Calu3 (cell line): Measurements from ENCODE around the gene CRK. TPM values are rescaled to one million over a fixed set of nuclear protein-coding genes. Genes with fewer than 3 reads are reported as not detected.
"Not testable (repeated sequence)": the region's sequence is repeated elsewhere in the genome, so short reads cannot be mapped to it uniquely, and the experiment has no call there.

Experiments
- BruUV-seq: library from RNA; stranded (reverse); fragments of 400-500 nt; replicated peaks from 2 replicates; lab custom pipeline; 2021; lab: Mats Ljungman, UMichigan
- CTCF ChIA-PET: fragments of 300-600 bp; sonication (Branson Sonifier 250); formaldehyde crosslinking; loops from one replicate; lab custom pipeline; 2022; ENCODE audit warnings: antibody characterized with exemption; lab: Charles Lee
- DNase-seq: peaks from one replicate; pipeline ENCODE4 v3.0.0; 2022
- H3K27ac Mint-ChIP-seq: one replicate; pipeline ENCODE4 v1.8.0; 2022; ENCODE audit warnings: mixed read lengths; ENCODE audit not compliant: unreplicated experiment
- H3K27me3 Mint-ChIP-seq: one replicate; pipeline ENCODE4 v1.8.0; 2022; ENCODE audit warnings: mixed read lengths; ENCODE audit not compliant: unreplicated experiment
- H3K36me3 Mint-ChIP-seq: one replicate; pipeline ENCODE4 v1.8.0; 2022; ENCODE audit warnings: mild to moderate bottlenecking, moderate library complexity, mixed read lengths; ENCODE audit not compliant: insufficient read depth, unreplicated experiment
- H3K4me1 Mint-ChIP-seq: one replicate; pipeline ENCODE4 v1.8.0; 2022; ENCODE audit warnings: mild to moderate bottlenecking, low read depth, mixed read lengths; ENCODE audit not compliant: unreplicated experiment
- H3K4me3 Mint-ChIP-seq: one replicate; pipeline ENCODE4 v1.8.0; 2022; ENCODE audit warnings: mild to moderate bottlenecking, low read depth, moderate library complexity, mixed read lengths; ENCODE audit not compliant: unreplicated experiment
- H3K9me3 Mint-ChIP-seq: one replicate; pipeline ENCODE4 v1.8.0; 2022; ENCODE audit warnings: low read depth, mixed read lengths; ENCODE audit not compliant: unreplicated experiment
- intact Hi-C: fragments of 100-400 bp; cut with micrococcal nuclease; formaldehyde crosslinking; loops from one replicate; pipeline ENCODE4 v1.10.0; 2022; ENCODE audit not compliant: unreplicated experiment
- total RNA-seq: library from RNA; stranded (reverse); gene quantifications from 2 replicates; pipeline ENCODE4 v1.2.3, GENCODE V29; 2022
- TF ChIP-seq, protein P1 (sequence below): fragments of 200-600 bp; IDR thresholded peaks from one replicate; pipeline ENCODE4 v1.8.0; 2022; ENCODE audit warnings: antibody characterized with exemption; ENCODE audit not compliant: unreplicated experiment

Gene CRK
- total RNA-seq, 1 experiment from 2014 or later = 38.9 TPM

DNA sequence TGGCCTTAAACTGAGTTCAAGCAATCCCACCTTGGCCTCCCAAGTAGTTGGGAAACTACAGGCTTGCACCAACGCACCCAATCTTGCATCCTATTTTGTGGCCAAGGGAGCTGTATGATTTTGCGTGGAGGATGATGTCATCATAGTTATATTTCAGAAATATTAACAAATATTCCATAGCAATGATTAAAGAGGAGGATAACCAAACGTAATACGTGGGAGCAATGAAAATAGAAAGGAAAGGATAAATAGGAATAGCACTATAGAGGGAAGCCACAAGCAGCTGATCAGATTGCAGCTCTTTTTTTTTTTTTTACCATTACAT, 53.8 kb downstream of the CRK start:
- CTCF ChIA-PET = interaction anchor here (0.5 to 0.7 kb wide), 2 partner anchors 12 to 114 kb away, joined by 3 to 6 read pairs; partner anchors contain the start of gene INPP5K
- no peaks in the 10 kb centered on the region for H3K9me3 Mint-ChIP-seq
- intact Hi-C loops = no loop called here
- TF ChIP-seq, protein P1, sequence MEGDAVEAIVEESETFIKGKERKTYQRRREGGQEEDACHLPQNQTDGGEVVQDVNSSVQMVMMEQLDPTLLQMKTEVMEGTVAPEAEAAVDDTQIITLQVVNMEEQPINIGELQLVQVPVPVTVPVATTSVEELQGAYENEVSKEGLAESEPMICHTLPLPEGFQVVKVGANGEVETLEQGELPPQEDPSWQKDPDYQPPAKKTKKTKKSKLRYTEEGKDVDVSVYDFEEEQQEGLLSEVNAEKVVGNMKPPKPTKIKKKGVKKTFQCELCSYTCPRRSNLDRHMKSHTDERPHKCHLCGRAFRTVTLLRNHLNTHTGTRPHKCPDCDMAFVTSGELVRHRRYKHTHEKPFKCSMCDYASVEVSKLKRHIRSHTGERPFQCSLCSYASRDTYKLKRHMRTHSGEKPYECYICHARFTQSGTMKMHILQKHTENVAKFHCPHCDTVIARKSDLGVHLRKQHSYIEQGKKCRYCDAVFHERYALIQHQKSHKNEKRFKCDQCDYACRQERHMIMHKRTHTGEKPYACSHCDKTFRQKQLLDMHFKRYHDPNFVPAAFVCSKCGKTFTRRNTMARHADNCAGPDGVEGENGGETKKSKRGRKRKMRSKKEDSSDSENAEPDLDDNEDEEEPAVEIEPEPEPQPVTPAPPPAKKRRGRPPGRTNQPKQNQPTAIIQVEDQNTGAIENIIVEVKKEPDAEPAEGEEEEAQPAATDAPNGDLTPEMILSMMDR = no peak
- peaks cover 33% of the 10 kb centered on the region for H3K36me3 Mint-ChIP-seq
- no peak overlapping the region for H3K27ac Mint-ChIP-seq
- no peak overlapping the region for H3K4me3 Mint-ChIP-seq
- DNase-seq = no peak
- no TSS peak for BruUV-seq
- no peaks in the 10 kb centered on the region for H3K27me3 Mint-ChIP-seq
- H3K4me1 Mint-ChIP-seq = peaks cover 8% of the 10 kb centered on the region

GRCh38 chr17:1399679-1400512, 56.1 kb downstream of the CRK start, which contains the start of gene YWHAE:
Gene YWHAE (minus strand): TSS chr17:1400222. CDS start chr17:1400110, 112 bp downstream.
- Mint-ChIP-seq H3K27ac (peak within 1 kb of the TSS; percentile 100), H3K4me1 (peaks cover 12% of the 10 kb centered on the region), H3K4me3 (peak within 1 kb of the TSS; percentile 98), H3K9me3 (no peaks in the 10 kb centered on the region), H3K27me3 (no peaks in the 10 kb centered on the region), H3K36me3 (peaks cover 41% of the 10 kb centered on the region)
- intact Hi-C loops = no loop called here
- BruUV-seq = no TSS peak
- peak; percentile 94 for DNase-seq
- TF ChIP-seq, protein P1 = no peak
- CTCF ChIA-PET = interaction anchor here (0.6 to 0.7 kb wide), 3 partner anchors 34 to 139 kb away, joined by 4 to 5 read pairs (median 4); no protein-coding TSS in a partner anchor

GRCh38 chr17:1398931-1399678, 56.9 kb downstream of the CRK start:
- H3K27me3 Mint-ChIP-seq = no peaks in the 10 kb centered on the region
- intact Hi-C loops = no loop called here
- H3K9me3 Mint-ChIP-seq = no peaks in the 10 kb centered on the region
- H3K27ac Mint-ChIP-seq = peak overlapping the region; percentile 100
- CTCF ChIA-PET = interaction anchor here (0.7 kb wide), 1 partner anchor 34 kb away, joined by 5 read pairs; no protein-coding TSS in a partner anchor
- peak overlapping the region; percentile 98 for H3K4me3 Mint-ChIP-seq
- TF ChIP-seq, protein P1 = no peak
- DNase-seq = no peak
- peaks cover 47% of the 10 kb centered on the region for H3K36me3 Mint-ChIP-seq
- no TSS peak for BruUV-seq
- H3K4me1 Mint-ChIP-seq = peaks cover 12% of the 10 kb centered on the region

DNA sequence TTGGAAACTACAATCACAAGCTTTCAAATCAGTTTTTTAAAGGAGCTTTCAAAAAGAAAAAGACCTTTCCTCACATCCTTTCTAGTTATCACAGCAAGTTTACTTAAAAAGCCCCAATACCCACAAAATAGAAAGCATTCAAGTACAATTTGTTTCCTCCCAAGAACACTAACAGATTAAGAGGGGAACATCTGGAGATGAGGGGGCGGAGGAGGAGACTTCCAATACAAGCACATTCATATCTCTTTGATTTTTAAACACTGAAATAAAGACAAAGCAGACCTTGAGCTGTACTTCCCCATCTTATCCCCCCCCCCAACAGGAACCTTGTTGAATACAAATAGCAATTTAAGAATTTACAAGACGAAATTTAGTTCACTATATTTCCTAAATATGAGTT, 58.0 kb downstream of the CRK start:
- no TSS peak for BruUV-seq
- H3K9me3 Mint-ChIP-seq = no peaks in the 10 kb centered on the region
- peak overlapping the region; percentile 98 for H3K4me3 Mint-ChIP-seq
- CTCF ChIA-PET = interaction anchor here (1.4 kb wide), 1 partner anchor 33 kb away, joined by 7 read pairs; no protein-coding TSS in a partner anchor
- peaks cover 12% of the 10 kb centered on the region for H3K4me1 Mint-ChIP-seq
- DNase-seq = no peak
- peaks cover 48% of the 10 kb centered on the region for H3K36me3 Mint-ChIP-seq
- no peaks in the 10 kb centered on the region for H3K27me3 Mint-ChIP-seq
- TF ChIP-seq, protein P1 = no peak
- intact Hi-C loops = no loop called here
- peak overlapping the region; percentile 100 for H3K27ac Mint-ChIP-seq

GRCh38 chr17:1395876-1396665, 60.0 kb downstream of the CRK start:
- DNase-seq, H3K9me3 Mint-ChIP-seq, H3K27ac Mint-ChIP-seq, BruUV-seq, intact Hi-C loops, H3K27me3 Mint-ChIP-seq, H3K4me3 Mint-ChIP-seq, CTCF ChIA-PET: not testable (repeated sequence)
- Mint-ChIP-seq H3K4me1 (peaks cover 12% of the 10 kb centered on the region), H3K36me3 (peaks cover 55% of the 10 kb centered on the region)
